GM18867 (cell line): Measurements from ENCODE around the gene COL6A5.
"Not testable (repeated sequence)": the region's sequence is repeated elsewhere in the genome, so short reads cannot be mapped to it uniquely, and the experiment has no call there.

Source experiments
- ATAC-seq: cut with Tn5 transposase; IDR thresholded peaks from one replicate; pipeline ENCODE4 v1.9.1; 2021; ENCODE audit warnings: mild to moderate bottlenecking, moderate library complexity; ENCODE audit not compliant: unreplicated experiment

COL6A5 gene, protein sequence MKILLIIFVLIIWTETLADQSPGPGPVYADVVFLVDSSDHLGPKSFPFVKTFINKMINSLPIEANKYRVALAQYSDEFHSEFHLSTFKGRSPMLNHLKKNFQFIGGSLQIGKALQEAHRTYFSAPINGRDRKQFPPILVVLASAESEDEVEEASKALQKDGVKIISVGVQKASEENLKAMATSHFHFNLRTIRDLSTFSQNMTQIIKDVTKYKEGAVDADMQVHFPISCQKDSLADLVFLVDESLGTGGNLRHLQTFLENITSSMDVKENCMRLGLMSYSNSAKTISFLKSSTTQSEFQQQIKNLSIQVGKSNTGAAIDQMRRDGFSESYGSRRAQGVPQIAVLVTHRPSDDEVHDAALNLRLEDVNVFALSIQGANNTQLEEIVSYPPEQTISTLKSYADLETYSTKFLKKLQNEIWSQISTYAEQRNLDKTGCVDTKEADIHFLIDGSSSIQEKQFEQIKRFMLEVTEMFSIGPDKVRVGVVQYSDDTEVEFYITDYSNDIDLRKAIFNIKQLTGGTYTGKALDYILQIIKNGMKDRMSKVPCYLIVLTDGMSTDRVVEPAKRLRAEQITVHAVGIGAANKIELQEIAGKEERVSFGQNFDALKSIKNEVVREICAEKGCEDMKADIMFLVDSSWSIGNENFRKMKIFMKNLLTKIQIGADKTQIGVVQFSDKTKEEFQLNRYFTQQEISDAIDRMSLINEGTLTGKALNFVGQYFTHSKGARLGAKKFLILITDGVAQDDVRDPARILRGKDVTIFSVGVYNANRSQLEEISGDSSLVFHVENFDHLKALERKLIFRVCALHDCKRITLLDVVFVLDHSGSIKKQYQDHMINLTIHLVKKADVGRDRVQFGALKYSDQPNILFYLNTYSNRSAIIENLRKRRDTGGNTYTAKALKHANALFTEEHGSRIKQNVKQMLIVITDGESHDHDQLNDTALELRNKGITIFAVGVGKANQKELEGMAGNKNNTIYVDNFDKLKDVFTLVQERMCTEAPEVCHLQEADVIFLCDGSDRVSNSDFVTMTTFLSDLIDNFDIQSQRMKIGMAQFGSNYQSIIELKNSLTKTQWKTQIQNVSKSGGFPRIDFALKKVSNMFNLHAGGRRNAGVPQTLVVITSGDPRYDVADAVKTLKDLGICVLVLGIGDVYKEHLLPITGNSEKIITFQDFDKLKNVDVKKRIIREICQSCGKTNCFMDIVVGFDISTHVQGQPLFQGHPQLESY (N-terminal part only)

GRCh38 chr3:130345487-130346079, at the start of gene COL6A5:
Gene COL6A5, plus strand, starts transcription at chr3:130345672. Its CDS starts 27,967 bp downstream, at chr3:130373639.
- ATAC-seq, result no peak

DNA sequence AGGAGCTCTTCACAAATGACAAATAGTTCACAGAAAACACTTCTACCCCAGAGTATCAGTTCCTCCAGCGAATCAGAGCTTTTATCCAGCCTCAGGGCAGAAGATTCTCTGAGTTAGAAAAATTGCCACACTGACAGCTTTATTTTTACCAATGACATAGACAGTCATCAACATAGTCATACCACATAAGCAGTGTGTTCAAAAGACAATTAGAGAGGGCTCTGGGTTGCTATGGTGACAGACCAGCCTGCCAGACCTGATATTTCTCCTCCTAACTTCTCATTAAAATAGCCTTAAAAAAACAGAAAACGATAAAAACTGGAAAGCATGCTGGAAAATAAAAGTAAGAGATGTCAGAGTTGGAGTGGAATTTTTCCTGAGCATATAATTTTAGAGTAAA, 45.9 kb upstream of the COL6A5 start:
- ATAC-seq, result no peak

DNA sequence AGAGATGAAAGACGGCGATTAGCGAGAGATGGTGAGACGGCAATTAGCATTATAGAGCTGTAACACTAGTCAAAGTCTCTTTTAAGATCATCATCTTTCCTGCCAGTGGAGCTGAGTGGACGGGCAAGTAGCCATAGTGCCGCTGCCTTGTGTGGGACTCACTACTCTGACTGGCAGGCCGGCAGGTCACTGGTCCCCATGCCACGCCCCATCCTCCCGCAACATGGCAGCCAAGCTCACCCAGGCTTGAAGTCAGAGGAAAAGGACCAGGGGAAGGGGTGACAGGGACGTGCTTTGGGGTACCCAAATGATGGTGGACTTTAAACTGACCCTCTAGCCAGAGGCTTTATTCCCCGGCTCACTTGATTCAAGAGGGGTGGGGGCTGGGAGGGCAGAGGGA, 44.6 kb upstream of the COL6A5 start:
- ATAC-seq, result no peak

- no peak for ATAC-seq
Measured at GRCh38 chr3:130310109-130310508, 35.4 kb upstream of the COL6A5 start.

DNA sequence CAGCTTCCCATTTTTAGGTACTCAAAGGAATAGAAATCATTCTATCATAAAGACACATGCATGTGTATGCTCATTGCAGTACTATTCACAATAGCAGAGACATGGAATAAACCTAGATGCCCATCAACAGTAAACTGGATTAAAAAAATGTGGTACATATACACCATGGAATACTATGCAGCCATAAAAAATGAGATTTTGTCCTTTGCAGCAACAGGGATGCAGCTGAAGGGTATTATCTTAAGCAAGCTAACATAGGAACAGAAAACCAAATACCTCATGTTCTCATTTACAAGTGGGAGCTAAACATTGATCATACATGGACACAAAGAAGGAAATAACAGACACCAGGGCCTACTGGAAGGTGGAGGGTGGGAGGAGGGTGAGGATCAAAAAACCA, 33.1 kb upstream of the COL6A5 start:
- ATAC-seq, result no peak

GRCh38 chr3:130316169-130316568, 29.3 kb upstream of the COL6A5 start:
- no peak for ATAC-seq

GRCh38 chr3:130323503-130323902, 22.0 kb upstream of the COL6A5 start:
- ATAC-seq, result no peak

DNA sequence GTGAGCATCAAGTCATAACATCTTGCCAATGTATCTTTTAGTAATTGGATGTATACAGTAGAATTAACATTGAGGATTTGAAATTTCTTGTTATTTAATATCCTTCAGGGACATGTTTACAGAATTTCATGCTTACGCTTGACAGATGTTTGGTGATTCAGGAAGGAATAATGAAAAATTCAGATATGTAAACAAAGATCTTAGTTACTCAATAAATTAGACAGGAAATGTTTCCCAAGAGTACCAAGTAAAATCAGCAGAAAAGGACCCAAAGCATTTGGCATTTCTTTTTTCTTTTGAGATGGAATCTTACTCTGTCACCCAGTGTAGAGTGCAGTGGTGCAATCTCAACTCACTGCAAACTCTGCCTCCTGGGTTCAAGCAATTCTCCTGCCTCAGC, 4.7 kb upstream of the COL6A5 start:
- no peak for ATAC-seq

DNA sequence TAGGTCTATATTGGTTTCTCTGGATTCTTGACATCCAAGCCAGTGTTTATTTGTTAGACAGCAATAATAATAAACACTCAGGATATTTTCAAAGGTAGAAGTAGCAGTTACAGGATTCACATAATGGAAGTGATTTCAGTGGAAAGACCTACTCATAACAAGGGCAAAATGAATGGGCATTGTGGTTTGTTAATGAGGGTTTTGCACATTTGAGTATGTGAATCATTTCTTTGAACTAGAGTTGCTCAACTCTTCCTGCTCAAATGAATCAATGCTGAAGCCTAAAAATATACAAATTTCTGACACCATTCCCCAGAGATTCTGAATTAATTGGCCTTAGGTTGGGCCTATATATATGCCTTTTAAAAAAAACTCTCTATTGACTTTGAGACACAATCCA, 4.1 kb upstream of the COL6A5 start:
- no peak for ATAC-seq

GRCh38 chr3:130341882-130342281, 3.6 kb upstream of the COL6A5 start:
- ATAC-seq, result no peak

DNA sequence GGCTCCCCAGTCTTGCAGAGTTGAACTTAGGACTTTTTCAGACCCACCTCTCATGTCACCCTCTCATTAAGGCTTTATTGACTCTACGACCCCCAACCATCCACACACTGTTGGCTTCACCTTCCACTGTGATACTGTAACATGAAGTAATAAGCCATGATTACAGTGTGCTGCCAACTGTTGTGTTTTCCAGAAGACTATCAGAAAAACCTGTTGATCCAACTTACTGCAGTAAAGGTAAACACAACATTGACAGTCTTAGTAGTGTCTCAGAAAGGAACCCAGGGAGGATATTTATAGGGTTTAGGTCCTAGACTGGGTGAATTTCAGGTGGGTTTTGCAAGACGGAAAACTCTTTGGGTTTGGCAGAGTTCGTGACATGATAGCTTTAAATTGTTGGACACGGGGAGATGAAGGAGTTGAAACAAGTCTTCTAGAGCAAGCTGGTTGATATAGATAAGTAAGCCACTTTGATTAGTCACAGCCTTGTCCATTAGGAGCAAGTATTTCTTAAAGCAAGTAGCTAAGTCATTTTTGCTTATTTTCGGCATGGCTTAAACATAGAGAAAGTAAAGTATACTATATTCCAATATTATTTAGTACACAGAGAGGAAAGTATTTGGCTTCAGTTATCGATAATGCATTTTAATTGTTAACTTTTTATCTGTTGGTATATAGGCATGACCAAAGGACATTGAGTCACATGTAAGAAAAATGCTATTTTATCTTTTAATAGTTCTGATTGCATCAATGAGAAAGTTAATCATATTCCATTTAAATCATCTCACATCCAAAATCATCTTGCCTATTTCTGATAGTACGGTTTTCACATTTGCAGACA, 2.4 kb upstream of the COL6A5 start:
- ATAC-seq, result no peak

DNA sequence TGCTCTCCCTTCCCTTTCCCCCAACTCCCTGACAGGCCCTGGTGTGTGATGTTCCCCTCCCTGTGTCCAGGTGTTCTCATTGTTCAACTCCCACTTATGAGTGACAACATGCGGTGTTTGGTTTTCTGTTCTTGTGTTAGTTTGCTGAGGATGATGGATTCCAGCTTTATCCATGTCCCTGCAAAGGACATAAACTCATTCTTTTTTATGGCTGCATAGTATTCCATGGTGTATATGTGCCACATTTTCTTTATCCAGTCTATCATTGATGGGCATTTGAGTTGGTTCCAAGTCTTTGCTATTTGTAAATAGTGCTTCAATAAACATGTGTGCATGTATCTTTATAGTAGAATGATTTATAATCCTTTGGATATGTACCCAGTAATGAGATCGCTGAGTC, 2.8 kb downstream of the COL6A5 start:
- ATAC-seq, result not testable (repeated sequence)

DNA sequence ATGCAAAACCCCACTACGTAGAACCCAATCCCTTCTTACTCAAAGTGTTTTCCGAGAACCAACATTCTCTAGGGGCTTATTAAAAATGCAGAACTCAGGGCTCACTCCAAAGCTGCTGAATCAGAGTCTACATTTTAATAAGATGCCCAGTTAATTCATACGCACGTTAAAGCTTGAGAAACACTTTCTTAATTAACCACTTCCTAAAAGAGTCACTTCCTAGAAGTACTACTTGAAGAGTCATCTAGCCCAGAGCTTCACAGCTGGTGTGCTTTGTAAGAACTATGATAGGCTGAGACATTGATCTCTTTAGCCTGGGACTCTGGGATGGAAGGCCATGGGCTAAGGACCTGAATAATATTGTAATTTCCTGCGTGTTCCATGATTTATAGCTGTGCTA, 9.0 kb downstream of the COL6A5 start:
- ATAC-seq, result no peak

DNA sequence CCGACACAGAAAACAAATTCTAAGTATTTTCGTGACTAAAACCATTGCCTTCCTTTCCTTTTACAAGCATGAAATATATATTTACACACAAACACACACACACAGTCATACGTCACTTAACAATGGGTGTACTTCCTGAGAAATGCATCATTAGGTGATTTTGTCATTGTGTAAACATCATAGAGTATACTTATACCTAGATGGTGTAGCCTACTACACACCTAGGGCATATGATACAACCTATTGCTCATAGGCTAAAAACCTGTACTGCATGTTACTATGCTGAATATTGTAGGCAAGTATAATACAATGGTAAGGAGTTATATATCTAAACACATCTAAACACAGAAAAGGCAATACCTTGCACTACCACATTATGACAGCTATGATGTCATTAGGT, 28.6 kb downstream of the COL6A5 start:
- no peak for ATAC-seq

GRCh38 chr3:130374908-130375307, 29.4 kb downstream of the COL6A5 start:
- ATAC-seq, result no peak

GRCh38 chr3:130377960-130378676, 32.6 kb downstream of the COL6A5 start:
- no peak for ATAC-seq

DNA sequence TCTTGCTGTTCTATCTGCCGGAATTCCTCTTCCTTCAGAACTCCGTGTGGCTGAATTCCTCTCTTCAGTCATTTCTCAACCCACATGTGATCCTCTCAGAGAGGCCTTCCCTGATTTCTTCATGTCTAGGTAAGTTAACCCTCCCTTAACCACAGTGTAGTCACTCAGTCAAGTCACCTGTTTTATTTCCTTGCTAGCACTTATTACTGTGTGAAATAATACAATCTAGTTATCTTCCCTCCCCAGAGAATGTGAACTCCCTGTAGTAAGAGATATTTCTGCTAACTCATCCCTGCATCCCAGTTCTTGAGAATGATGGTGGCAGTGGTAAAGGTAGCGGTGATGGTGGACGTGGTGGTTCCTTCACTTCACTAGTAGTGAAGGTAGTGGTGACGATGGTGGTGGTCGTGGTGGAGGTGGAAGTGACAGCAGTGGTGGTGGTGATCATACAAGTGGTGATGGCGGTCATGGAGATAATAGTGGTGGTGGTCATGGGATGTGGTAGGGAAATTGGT, 33.3 kb downstream of the COL6A5 start:
- ATAC-seq, result no peak

- ATAC-seq, result no peak
Measured at GRCh38 chr3:130379274-130379673, 33.8 kb downstream of the COL6A5 start.

DNA sequence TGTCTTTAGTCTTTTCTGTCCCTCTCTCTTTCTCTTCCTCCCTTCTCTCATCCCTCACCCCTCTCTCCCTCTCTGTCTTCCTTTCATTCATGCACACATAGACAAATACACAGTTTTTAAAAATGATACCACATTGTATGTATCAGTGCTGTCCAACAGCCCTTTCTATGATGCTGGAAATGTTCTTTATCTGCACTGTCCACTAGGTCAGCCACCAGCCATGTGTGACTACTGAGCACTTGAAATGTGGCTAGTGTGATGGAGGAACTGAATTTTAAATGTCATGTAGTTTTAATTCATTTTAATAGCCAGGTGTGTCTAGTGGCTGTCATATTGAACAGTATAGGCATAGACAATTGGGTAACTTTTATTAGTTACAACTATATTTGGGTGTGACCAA, 34.9 kb downstream of the COL6A5 start:
- ATAC-seq, result no peak
